Heart left ventricle (tissue), 13 donors: ENCODE data around the gene PSMA2.

ENCODE experiments used
- POLR2A ChIP-seq, 2 donors: fragments of 450-650 bp; IDR thresholded peaks; one replicate each; pipeline ENCODE4 v1.6.1; 2017; ENCODE audit warnings: antibody characterized with exemption in 2 of 2, mild to moderate bottlenecking in 2 of 2, moderate library complexity in 2 of 2
- TF ChIP-seq, protein P1 (sequence below), 12 donors: fragments of 200-600 bp; sonication (generic) in 4 of 12; IDR thresholded peaks; one replicate each; pipeline versions ENCODE4 v1.5.0 to v1.8.0; 2018 to 2022; ENCODE audit warnings: antibody characterized with exemption in 12 of 12, mild to moderate bottlenecking in 5 of 12
- donor health status: ischemic (EF 13 %, LVEDD 7.1; RV severe dilation, severe dysfunction).
- donor health status: DM: no; HTN: yes; CAD: no.
- donor health status: DM: no; HTN: no; CAD: no.
- donor health status: ischemic (EF 25% LVEDD 6.9; RV normal size, moderate dysfunction).
- donor health status: ischemic (EF 25% LVEDD 5.7; RV mildly dilated, moderate dysfunction).
- donor health status: ischemic (EF 35%, LVEDD 5.7; RV mildly dilated, moderate dysfunction).
- donor health status: nonischemic (EF 11% LVEDD 7.7; RV severe dilation, severe dysfunction).
- donor health status: DM: yes; HTN: yes; CAD: no.
- donor health status: PGD.
- donor health status: ischemic (EF 29% LVEDD 5.4; RV normal size, mild dysfunction).
- donor health status: nonischemic (EF 23%, LVEDD 6.1; RV moderate dilation, normal function).

DNA sequence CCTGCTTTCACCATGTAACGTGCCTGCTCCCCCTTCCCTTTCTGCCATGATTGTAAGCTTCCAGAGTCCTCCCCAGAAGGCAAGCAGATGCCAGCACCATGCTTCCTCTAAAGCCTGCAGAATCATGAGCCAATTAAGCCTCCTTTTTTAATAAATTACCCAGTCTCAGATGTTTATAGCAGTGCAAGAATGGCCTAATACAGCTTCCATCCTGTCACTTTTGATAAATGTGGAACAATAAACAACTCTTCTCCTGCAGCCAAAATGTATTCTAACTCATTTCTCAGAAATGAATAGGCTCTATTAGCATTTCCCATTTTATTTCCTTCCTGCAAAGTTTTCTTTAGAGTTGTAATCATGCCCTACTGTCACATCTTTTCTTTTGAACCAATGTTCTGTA is 63.5 kb downstream of the PSMA2 start:
- TF ChIP-seq, protein P1, sequence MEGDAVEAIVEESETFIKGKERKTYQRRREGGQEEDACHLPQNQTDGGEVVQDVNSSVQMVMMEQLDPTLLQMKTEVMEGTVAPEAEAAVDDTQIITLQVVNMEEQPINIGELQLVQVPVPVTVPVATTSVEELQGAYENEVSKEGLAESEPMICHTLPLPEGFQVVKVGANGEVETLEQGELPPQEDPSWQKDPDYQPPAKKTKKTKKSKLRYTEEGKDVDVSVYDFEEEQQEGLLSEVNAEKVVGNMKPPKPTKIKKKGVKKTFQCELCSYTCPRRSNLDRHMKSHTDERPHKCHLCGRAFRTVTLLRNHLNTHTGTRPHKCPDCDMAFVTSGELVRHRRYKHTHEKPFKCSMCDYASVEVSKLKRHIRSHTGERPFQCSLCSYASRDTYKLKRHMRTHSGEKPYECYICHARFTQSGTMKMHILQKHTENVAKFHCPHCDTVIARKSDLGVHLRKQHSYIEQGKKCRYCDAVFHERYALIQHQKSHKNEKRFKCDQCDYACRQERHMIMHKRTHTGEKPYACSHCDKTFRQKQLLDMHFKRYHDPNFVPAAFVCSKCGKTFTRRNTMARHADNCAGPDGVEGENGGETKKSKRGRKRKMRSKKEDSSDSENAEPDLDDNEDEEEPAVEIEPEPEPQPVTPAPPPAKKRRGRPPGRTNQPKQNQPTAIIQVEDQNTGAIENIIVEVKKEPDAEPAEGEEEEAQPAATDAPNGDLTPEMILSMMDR (IDR thresholded peaks at IDR 0.05), result no peak
- no peak for TF ChIP-seq POLR2A (IDR thresholded peaks at IDR 0.05)
